Caki2 (cell line): ENCODE data around the gene MAGED1. TPM values are rescaled to one million over a fixed set of nuclear protein-coding genes. Genes with fewer than 3 reads are reported as not detected.
"Not testable (repeated sequence)": the region's sequence is repeated elsewhere in the genome, so short reads cannot be mapped to it uniquely, and the experiment has no call there.

Experiments used
- DNase-seq: peaks from one replicate; pipeline ENCODE4 v3.0.0-alpha.2; 2015; ENCODE audit warnings: low read depth
- in situ Hi-C: cut with HindIII; loops from 2 replicates; pipeline ENCODE4 v1.10.0; 2016; ENCODE audit warnings: low sequenced_read_pairs, low pct_unique_long_range_greater_than_20kb, mixed read lengths
- total RNA-seq: library from RNA; depleted of rRNA; stranded (reverse); fragments of >200 nt; shearing (Covaris generic); gene quantifications from 2 replicates; pipeline ENCODE4 v1.2.3, GENCODE V29; 2014; ENCODE audit warnings: low replicate concordance; rRNA removed

MAGED1 gene
- total RNA-seq, 1 experiment from 2014 or later = 175 TPM

DNA sequence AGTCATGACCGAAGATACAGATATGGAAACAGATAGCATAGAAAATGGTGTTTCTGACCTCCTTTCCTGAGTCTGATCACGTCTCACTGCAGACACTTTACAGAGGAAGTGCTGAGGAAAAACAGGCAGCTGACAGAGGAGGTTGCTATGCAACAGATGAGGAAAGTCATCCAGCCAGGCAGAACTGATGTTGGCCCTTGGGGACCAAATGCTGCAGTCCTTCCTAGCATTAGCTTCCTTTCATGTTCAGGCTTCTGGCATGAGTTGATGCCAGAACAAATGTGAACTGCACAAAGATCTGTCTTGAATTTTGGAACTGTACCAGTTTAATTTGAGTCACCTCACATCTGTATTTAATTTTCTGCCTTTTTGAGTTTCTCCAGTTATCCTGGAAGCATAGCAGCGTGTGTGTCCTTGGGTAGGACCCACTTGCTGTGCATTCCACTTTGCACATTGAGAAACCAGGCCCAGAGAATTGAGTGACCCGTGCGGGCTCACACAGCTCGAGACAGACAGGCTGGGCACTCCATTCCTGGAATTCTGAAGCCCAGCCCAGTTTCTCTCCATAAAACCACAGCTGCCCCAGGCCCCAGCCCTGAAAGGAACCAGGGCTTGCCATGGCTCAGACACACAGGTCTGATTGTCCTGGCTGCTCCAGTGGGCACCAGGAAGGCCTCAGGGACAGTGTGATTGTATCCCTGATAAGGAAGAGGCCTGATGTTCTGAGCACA lies 1.4 kb upstream of the MAGED1 start:
- in situ Hi-C loops = no loop called here
- no peak for DNase-seq

DNA sequence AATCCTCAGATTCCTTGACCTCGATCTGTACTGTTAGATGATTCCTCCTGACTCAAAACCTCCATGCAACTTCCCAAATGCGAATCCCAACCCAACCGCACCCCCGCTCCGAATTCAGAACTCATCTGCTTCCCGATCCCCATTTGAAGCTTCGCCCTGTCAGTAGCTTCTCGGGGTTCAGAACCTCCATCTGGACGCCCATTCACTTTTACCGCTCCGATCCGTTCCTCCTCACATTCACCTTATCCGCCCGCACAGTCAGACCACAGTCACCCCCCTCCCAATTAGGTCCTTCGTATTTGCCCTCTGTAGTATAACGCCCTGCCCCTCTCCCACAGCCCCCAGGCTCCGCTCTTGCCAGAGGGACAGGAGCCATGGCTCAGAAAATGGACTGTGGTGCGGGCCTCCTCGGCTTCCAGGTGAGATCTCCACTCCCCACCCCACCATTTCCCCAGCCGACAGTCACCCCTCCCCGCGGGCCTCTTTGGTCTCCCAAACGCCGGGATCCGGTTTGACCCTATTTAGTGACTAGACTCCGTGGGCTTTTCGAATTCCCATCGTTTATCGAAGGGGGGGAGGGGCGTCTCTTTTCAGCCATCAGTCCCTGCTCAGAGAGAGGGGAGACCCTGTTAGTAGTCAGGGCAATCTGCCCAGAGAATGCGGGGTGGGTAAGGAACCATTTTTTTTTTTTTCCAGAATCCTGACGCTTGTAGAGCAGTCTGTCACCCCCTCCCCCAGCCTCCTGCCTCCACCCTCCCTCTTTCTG lies 691 bp downstream of the MAGED1 start:
- DNase-seq = no peak
- in situ Hi-C loops = no loop called here

GRCh38 chrX:51894697-51895336 lies 1.4 kb downstream of the MAGED1 start:
- in situ Hi-C loops = no loop called here
- DNase-seq = no peak

DNA sequence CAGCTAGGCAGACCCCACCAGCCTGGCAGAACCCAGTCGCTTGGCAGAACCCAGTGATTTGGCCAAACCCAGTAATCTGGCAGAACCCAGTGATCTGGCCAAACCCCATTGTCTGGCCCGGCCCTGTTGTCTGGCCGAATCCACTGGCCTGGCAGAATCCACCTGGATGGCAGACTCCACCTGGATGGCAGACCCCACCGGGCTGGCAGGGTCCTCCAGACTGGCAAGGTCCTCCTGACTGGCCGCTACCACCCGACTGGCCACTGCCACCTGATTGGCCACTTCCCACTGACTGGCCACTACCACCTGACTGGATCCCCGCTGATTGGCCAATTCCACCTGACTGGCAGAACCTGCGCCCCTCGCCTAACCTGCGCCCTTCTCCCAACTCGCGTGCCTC lies 3.2 kb downstream of the MAGED1 start:
- in situ Hi-C loops = no loop called here
- DNase-seq = no peak

GRCh38 chrX:51899741-51900140 lies 6.3 kb downstream of the MAGED1 start:
- no peak for DNase-seq
- in situ Hi-C loops = no loop called here

DNA sequence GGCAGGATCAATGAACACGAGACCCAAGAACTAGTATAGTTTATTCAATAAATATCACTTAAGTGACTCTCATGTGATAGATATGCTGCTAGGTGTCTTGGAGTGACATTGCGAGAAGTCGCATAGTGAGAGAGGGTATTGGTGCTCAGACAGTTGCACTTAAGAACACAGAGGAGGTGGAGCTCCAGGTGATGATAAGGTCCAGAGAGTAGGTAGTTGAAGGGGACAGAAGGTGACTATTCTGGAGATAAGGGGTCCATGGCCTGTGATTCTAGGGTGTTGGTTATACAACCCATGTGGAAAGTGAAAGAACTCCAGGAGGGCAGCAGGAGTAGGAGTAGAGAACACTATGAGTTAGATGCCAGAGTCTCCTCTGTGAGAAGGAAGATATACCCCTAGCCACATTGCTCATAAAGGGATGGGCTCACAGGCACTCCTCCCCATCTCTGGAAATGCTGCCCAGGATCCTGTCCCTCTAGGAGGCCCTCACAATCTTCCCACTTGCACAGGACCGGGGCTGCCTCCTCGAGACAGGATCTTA lies 9.2 kb downstream of the MAGED1 start:
- in situ Hi-C loops = no loop called here
- no peak for DNase-seq

GRCh38 chrX:51905152-51905551 lies 11.7 kb downstream of the MAGED1 start:
- in situ Hi-C loops, DNase-seq: not testable (repeated sequence)

GRCh38 chrX:51905711-51906110 lies 12.3 kb downstream of the MAGED1 start:
- in situ Hi-C loops = no loop called here
- DNase-seq = no peak

DNA sequence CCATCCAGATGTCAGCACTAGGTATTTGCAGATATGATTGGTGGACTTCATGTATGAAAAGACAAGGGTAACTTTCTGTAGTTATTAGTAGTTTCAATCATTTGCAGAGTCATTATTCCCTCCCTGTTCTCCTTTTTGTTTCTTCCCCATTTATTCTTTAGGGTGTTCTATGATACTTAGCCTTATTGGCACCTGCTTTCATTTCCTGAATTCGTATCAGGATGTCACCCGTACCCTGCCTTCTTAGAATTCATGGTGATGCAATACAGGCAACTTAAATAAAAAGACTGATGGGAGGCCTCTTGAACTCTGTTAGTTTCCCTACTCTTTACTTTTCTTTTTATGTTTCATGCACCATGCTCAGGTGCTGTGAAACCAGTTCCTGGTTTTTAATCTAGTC lies 24.2 kb downstream of the MAGED1 start:
- no peak for DNase-seq
- in situ Hi-C loops = no loop called here

GRCh38 chrX:51922561-51922960 lies 29.1 kb downstream of the MAGED1 start:
- no peak for DNase-seq
- in situ Hi-C loops = no loop called here

GRCh38 chrX:51931566-51932150 lies 38.2 kb downstream of the MAGED1 start:
- in situ Hi-C loops = no loop called here
- no peak for DNase-seq

Other genes starting within 250 kb of the MAGED1 start
- gene CENPVL2, start 210.8 kb upstream of the MAGED1 start, total RNA-seq = not detected in 2 replicates
- not detected in 2 replicates for gene CENPVL1, start 183.1 kb upstream of the MAGED1 start, total RNA-seq
- 0.29 and 2.6 TPM in 2 replicates for gene GSPT2, start 150.2 kb upstream of the MAGED1 start, total RNA-seq
- 5.6 and 12.9 TPM in 2 replicates for gene MAGED4B, start 175.6 kb downstream of the MAGED1 start, total RNA-seq